ENCODE measurements around the gene KLHL29. TPM values are rescaled to one million over a fixed set of nuclear protein-coding genes. Genes with fewer than 3 reads are reported as not detected.

The KLHL29 gene
- total and polyA plus RNA-seq, 9 donors: 3.0 to 6.6 (median 3.9) TPM

DNA sequence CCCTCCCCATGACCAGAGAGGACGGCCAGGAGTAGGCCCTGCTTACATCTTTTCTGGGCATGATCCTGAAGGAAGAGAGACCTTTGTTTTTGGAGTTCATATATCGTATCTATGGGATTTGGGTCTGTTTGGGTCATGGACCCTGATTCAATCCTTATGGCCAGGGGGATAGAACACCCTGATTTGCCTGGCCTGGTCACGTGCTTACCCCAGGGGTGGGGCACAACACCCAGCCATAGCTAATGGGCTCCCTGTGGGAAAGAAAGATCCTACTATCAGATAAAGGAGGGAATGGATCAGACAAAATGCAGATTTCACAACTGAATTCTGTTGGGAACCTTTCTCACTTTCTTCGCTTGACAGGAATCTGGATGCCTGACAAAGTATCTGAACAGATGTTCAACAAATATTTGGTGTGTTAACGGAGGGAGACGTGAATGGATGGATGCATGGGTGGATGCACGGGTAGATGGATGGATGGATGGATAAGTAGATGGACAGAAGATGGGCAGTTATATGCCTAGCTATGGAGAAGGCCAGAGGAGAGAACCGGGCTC, 155.9 kb downstream of the KLHL29 start:
- Histone ChIP-seq H3K4me1 (ENCODE audit: insufficient read depth) (no peaks in the 10 kb centered on the region), H3K4me3 (no peak overlapping the region), H3K27ac (no peak overlapping the region), H3K27me3 (no peaks in the 10 kb centered on the region), H3K36me3 (no peaks in the 10 kb centered on the region), H3K9me3 (no peaks in the 10 kb centered on the region)
- no peak for DNase-seq
- 91 to 96% (median 95%) methylated on average over 8 of the region's 8 CpGs for WGBS, 3 donors
- intact Hi-C loops (cut with DNase I): no loop called here
- TF ChIP-seq, protein P1, sequence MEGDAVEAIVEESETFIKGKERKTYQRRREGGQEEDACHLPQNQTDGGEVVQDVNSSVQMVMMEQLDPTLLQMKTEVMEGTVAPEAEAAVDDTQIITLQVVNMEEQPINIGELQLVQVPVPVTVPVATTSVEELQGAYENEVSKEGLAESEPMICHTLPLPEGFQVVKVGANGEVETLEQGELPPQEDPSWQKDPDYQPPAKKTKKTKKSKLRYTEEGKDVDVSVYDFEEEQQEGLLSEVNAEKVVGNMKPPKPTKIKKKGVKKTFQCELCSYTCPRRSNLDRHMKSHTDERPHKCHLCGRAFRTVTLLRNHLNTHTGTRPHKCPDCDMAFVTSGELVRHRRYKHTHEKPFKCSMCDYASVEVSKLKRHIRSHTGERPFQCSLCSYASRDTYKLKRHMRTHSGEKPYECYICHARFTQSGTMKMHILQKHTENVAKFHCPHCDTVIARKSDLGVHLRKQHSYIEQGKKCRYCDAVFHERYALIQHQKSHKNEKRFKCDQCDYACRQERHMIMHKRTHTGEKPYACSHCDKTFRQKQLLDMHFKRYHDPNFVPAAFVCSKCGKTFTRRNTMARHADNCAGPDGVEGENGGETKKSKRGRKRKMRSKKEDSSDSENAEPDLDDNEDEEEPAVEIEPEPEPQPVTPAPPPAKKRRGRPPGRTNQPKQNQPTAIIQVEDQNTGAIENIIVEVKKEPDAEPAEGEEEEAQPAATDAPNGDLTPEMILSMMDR (IDR thresholded peaks at IDR 0.05): no peak
- TF ChIP-seq POLR2A (IDR thresholded peaks at IDR 0.05) (no peak), EP300 (IDR thresholded peaks at IDR 0.05) (no peak)

GRCh38 chr2:23541503-23542229, 156.7 kb downstream of the KLHL29 start:
- 43 to 62% (median 57%) methylated on average over 7 of the region's 7 CpGs for WGBS, 3 donors
- no peaks in the 10 kb centered on the region for H3K27me3 ChIP-seq
- intact Hi-C loops (cut with DNase I): no loop called here
- H3K4me3 ChIP-seq: no peak overlapping the region
- no peaks in the 10 kb centered on the region for H3K36me3 ChIP-seq
- H3K9me3 ChIP-seq: no peaks in the 10 kb centered on the region
- DNase-seq: peak in 1 of 5 donors; percentile 45
- H3K27ac ChIP-seq: no peak overlapping the region
- no peak for TF ChIP-seq EP300 (IDR thresholded peaks at IDR 0.05)
- no peak for TF ChIP-seq POLR2A (IDR thresholded peaks at IDR 0.05)
- TF ChIP-seq, protein P1 (IDR thresholded peaks at IDR 0.05): no peak
- no peaks in the 10 kb centered on the region for H3K4me1 ChIP-seq (ENCODE audit: insufficient read depth)

DNA sequence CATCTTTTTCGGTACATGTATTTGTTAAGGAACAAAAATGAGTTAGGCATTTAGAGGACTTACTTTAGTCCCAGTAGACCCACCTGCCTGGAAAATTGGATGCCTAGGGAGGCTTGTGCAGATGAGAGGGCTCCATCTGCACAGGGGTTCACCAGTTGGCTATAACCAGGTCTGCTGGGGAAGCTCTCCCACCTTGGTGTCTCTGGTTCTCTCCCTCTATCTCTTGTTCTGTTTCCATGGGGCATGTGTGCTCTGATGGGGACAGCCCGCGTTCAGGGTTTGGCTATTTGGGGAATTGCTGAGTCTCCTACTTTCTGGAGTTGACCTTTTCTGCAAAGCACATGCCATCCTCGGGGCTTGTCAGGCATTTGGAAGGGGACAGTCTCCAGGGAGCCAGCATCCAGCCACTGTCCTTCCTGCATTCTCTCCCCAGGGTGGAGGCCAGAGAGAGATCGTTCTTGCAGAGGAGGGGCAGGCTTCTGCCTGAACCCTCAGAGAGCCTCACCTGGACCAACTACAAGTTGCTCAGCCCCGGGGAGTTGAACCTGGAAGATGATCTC, 157.3 kb downstream of the KLHL29 start:
- Histone ChIP-seq H3K4me1 (ENCODE audit: insufficient read depth) (no peaks in the 10 kb centered on the region), H3K27me3 (no peaks in the 10 kb centered on the region), H3K27ac (no peak overlapping the region), H3K36me3 (no peaks in the 10 kb centered on the region), H3K4me3 (no peak overlapping the region), H3K9me3 (no peaks in the 10 kb centered on the region)
- 76 to 82% (median 78%) methylated on average over 6 of the region's 6 CpGs for WGBS, 3 donors
- intact Hi-C loops (cut with DNase I): no loop called here
- DNase-seq: no peak
- TF ChIP-seq, protein P1 (IDR thresholded peaks at IDR 0.05): no peak
- TF ChIP-seq POLR2A (IDR thresholded peaks at IDR 0.05) (no peak), EP300 (IDR thresholded peaks at IDR 0.05) (no peak)

DNA sequence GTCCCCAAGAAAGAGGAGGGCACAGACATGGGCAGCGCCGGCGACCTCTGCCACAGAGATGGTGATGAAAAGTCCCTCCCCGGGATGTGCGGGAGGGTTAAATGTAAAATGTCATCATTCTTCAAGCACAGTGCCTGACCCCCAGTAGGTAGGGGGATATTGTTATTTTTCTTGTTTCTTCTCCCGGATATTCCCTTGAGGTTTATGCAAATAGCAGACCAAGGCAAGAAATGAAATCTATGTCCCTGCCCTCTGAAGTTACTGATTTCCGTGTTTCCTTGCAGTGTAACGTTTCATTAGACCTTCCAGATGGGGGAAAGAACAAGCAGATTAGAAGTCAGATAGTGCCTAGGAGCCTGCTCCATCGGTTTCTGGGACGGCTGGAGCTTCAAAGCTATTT, 158.3 kb downstream of the KLHL29 start:
- TF ChIP-seq POLR2A (IDR thresholded peaks at IDR 0.05) (no peak), EP300 (IDR thresholded peaks at IDR 0.05) (no peak)
- TF ChIP-seq, protein P1 (IDR thresholded peaks at IDR 0.05): no peak
- DNase-seq: no peak
- H3K36me3 ChIP-seq: no peaks in the 10 kb centered on the region
- intact Hi-C loops (cut with DNase I): no loop called here
- no peak overlapping the region for H3K4me3 ChIP-seq
- H3K27ac ChIP-seq: no peak overlapping the region
- H3K27me3 ChIP-seq: no peaks in the 10 kb centered on the region
- WGBS, 3 donors: 90 to 94% (median 92%) methylated on average over 10 of the region's 10 CpGs
- no peaks in the 10 kb centered on the region for H3K9me3 ChIP-seq
- H3K4me1 ChIP-seq (ENCODE audit: insufficient read depth): no peaks in the 10 kb centered on the region

Data from ovary (tissue), 9 donors.